GM19455 (cell line): ENCODE results near the gene KCNV2.
"Not testable (repeated sequence)": the region's sequence is repeated elsewhere in the genome, so short reads cannot be mapped to it uniquely, and the experiment has no call there.

ENCODE experiments used
- ATAC-seq: cut with Tn5 transposase; IDR thresholded peaks from one replicate; pipeline ENCODE4 v1.9.1; 2021; ENCODE audit not compliant: unreplicated experiment

The KCNV2 gene

GRCh38 chr9:2717385-2717784 lies at the start of gene KCNV2:
Gene KCNV2, plus strand, starts transcription at chr9:2717510. Its CDS starts 230 bp downstream, at chr9:2717740.
- no peak for ATAC-seq

GRCh38 chr9:2673161-2673560 lies 44.1 kb upstream of the KCNV2 start:
- ATAC-seq, result no peak

GRCh38 chr9:2674141-2674824 lies 43.0 kb upstream of the KCNV2 start:
- ATAC-seq, result no peak

GRCh38 chr9:2675834-2676233 lies 41.5 kb upstream of the KCNV2 start:
- no peak for ATAC-seq

GRCh38 chr9:2676466-2676865 lies 40.8 kb upstream of the KCNV2 start:
- ATAC-seq, result no peak

- no peak for ATAC-seq
Observed at GRCh38 chr9:2677915-2678889, 39.1 kb upstream of the KCNV2 start.

- no peak for ATAC-seq
Observed at GRCh38 chr9:2679011-2679410, 38.3 kb upstream of the KCNV2 start.

- ATAC-seq, result no peak
Observed at GRCh38 chr9:2681981-2682380, 35.3 kb upstream of the KCNV2 start.

- ATAC-seq, result no peak
Observed at GRCh38 chr9:2686911-2687310, 30.4 kb upstream of the KCNV2 start.

- ATAC-seq, result no peak
Observed at GRCh38 chr9:2688636-2689035, 28.7 kb upstream of the KCNV2 start.

GRCh38 chr9:2691212-2691611 lies 26.1 kb upstream of the KCNV2 start:
- no peak for ATAC-seq

GRCh38 chr9:2691626-2692025 lies 25.7 kb upstream of the KCNV2 start:
- ATAC-seq, result no peak

GRCh38 chr9:2693056-2693455 lies 24.3 kb upstream of the KCNV2 start:
- no peak for ATAC-seq

- ATAC-seq, result no peak
Observed at GRCh38 chr9:2697492-2697891, 19.8 kb upstream of the KCNV2 start.

- no peak for ATAC-seq
Observed at GRCh38 chr9:2700398-2700797, 16.9 kb upstream of the KCNV2 start.

- ATAC-seq, result no peak
Observed at GRCh38 chr9:2700909-2701550, 16.3 kb upstream of the KCNV2 start.

GRCh38 chr9:2704504-2704903 lies 12.8 kb upstream of the KCNV2 start:
- ATAC-seq, result no peak

- ATAC-seq, result not testable (repeated sequence)
Observed at GRCh38 chr9:2707256-2707655, 10.1 kb upstream of the KCNV2 start.

- peak; percentile 68 for ATAC-seq
Observed at GRCh38 chr9:2709645-2710101, 7.6 kb upstream of the KCNV2 start.

GRCh38 chr9:2711716-2712115 lies 5.6 kb upstream of the KCNV2 start:
- ATAC-seq, result no peak

GRCh38 chr9:2718001-2718697 lies 839 bp downstream of the KCNV2 start:
- no peak for ATAC-seq
